ENCODE data around the gene CASZ1.

CASZ1 gene

DNA sequence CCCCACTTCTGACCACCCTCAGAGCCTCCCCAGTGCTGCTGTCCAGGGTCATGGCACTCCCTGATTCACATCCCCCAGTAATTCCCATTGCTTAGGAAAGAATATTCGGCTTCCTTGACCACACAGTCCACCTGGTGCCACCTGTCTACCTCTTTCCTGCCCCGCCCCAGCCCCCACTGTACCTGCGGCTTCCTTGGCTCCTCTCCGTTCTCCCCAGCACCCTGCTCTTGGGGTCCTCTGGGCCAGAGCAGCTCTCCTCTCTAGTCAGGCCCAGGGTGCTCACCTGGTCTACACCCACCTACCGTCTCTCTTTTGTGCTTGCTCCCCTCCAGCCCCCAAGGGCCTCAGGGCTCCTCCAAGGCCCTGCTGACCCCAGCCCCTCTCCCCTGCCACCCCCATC is 179.1 kb downstream of the CASZ1 start:
- DNase-seq (ENCODE audit: insufficient read length, low spot score) (no peak), FAIRE-seq (no peak)
- no peak for TF ChIP-seq POU2F2 (IDR thresholded peaks at IDR 0.05; ENCODE audit: low read depth, low read length)
- TF ChIP-seq POLR2AphosphoS5 (IDR thresholded peaks at IDR 0.05; ENCODE audit: low read depth, low read length) = no peak
- TF ChIP-seq POLR2A (IDR thresholded peaks at IDR 0.05; ENCODE audit: low read depth, low read length) = no peak
- no peak for TF ChIP-seq TAF1 (IDR thresholded peaks at IDR 0.05; ENCODE audit: low read depth, low read length)
- no peak for TF ChIP-seq PAX5 (IDR thresholded peaks at IDR 0.05; ENCODE audit: insufficient read depth, low read length, severe bottlenecking)
- TF ChIP-seq SPI1 (IDR thresholded peaks at IDR 0.05; ENCODE audit: low read depth, low read length) = no peak

DNA sequence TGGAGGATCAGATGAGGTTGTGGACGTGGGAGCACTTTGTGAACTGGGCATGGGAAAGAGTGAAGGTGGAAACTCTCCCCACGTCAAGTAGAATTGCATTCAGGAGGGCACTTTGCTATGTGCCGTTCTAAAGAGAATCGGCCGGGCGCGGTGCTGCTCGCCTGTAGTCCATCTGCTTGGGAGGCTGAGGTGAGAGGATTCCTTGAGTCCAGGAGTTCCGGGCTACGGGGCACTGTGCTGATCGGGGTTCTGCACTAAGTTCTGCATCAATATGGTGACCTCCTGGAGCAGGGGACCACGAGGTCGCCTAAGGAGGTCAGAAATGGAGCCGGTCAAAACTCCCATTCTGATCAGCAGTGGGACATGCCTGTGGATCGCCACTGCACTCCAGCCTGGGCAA is 179.8 kb downstream of the CASZ1 start:
- no peak for TF ChIP-seq PAX5 (IDR thresholded peaks at IDR 0.05; ENCODE audit: insufficient read depth, low read length, severe bottlenecking)
- no peak for TF ChIP-seq POU2F2 (IDR thresholded peaks at IDR 0.05; ENCODE audit: low read depth, low read length)
- no peak for TF ChIP-seq POLR2A (IDR thresholded peaks at IDR 0.05; ENCODE audit: low read depth, low read length)
- TF ChIP-seq TAF1 (IDR thresholded peaks at IDR 0.05; ENCODE audit: low read depth, low read length) = no peak
- TF ChIP-seq SPI1 (IDR thresholded peaks at IDR 0.05; ENCODE audit: low read depth, low read length) = no peak
- TF ChIP-seq POLR2AphosphoS5 (IDR thresholded peaks at IDR 0.05; ENCODE audit: low read depth, low read length) = no peak

DNA sequence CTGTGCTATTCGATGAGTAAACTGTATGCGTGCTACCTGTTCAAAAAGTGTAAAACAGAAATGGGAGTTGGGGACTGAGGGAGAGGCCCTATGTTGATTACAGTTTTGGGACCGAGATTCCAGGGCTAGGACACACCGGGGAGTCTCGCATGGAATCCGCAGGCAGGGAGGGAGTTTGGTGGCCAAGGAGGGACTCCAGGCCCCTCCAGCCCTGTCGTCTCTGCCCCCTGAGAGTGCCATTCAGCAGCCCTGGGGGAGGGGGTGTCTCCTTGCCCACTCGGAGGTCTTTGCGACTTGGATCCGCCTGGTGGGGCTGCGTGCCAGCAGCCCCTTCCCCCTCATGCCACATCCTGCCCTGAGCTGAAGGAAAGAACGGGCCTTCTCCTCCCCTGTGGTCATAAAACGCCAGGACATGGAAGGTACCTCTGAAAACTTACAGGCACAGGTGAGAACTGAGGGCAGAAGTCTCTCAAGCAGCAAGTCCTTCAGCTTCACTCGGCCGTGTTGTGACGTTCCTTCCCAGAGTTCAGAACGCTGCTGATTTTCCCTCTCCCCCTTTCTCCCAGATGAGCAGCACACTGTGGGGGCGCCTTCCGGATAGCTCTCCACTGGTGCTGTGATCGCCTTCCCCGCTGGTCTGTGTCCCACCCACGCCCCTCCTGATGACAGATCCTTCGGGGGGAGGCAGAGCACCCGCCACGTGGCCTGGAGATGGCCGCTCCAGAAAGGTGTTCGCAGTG is 180.3 kb downstream of the CASZ1 start:
- DNase-seq (ENCODE audit: insufficient read length, low spot score) = no peak
- TF ChIP-seq PAX5 (IDR thresholded peaks at IDR 0.05; ENCODE audit: insufficient read depth, low read length, severe bottlenecking) = no peak
- TF ChIP-seq POU2F2 (IDR thresholded peaks at IDR 0.05; ENCODE audit: low read depth, low read length) = no peak
- no peak for TF ChIP-seq SPI1 (IDR thresholded peaks at IDR 0.05; ENCODE audit: low read depth, low read length)
- no peak for TF ChIP-seq TAF1 (IDR thresholded peaks at IDR 0.05; ENCODE audit: low read depth, low read length)
- TF ChIP-seq POLR2AphosphoS5 (IDR thresholded peaks at IDR 0.05; ENCODE audit: low read depth, low read length) = no peak
- no peak for TF ChIP-seq POLR2A (IDR thresholded peaks at IDR 0.05; ENCODE audit: low read depth, low read length)
- no peak for FAIRE-seq

More for the DNA sequence above, 179.8 kb downstream of the CASZ1 start:
- FAIRE-seq (no peak), DNase-seq (ENCODE audit: insufficient read length, low spot score) (no peak)

DNA sequence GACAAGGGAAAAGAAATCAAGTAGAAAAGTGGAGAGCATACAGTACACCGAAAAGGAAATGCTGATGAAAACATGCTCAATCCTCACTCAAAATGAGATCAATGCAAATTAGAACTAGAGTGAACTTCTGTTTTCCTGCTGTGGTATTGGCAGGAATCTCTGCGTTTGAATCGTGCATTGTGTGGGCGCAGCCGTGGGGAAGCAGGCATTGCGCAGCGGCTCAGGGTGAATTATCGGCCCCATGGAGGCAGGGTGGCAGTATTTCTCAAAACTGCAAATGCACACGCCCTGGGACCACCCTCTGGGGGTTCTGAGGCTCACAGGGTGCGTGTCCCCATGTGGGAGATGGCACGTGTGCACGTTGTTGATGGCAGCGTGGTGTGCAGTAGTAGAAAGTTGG is 181.1 kb downstream of the CASZ1 start:
- no peak for FAIRE-seq
- TF ChIP-seq PAX5 (IDR thresholded peaks at IDR 0.05; ENCODE audit: insufficient read depth, low read length, severe bottlenecking) (no peak), SPI1 (IDR thresholded peaks at IDR 0.05; ENCODE audit: low read depth, low read length) (no peak), TAF1 (IDR thresholded peaks at IDR 0.05; ENCODE audit: low read depth, low read length) (no peak), POLR2A (IDR thresholded peaks at IDR 0.05; ENCODE audit: low read depth, low read length) (no peak), POU2F2 (IDR thresholded peaks at IDR 0.05; ENCODE audit: low read depth, low read length) (no peak), POLR2AphosphoS5 (IDR thresholded peaks at IDR 0.05; ENCODE audit: low read depth, low read length) (no peak)
- no peak for DNase-seq (ENCODE audit: insufficient read length, low spot score)

DNA sequence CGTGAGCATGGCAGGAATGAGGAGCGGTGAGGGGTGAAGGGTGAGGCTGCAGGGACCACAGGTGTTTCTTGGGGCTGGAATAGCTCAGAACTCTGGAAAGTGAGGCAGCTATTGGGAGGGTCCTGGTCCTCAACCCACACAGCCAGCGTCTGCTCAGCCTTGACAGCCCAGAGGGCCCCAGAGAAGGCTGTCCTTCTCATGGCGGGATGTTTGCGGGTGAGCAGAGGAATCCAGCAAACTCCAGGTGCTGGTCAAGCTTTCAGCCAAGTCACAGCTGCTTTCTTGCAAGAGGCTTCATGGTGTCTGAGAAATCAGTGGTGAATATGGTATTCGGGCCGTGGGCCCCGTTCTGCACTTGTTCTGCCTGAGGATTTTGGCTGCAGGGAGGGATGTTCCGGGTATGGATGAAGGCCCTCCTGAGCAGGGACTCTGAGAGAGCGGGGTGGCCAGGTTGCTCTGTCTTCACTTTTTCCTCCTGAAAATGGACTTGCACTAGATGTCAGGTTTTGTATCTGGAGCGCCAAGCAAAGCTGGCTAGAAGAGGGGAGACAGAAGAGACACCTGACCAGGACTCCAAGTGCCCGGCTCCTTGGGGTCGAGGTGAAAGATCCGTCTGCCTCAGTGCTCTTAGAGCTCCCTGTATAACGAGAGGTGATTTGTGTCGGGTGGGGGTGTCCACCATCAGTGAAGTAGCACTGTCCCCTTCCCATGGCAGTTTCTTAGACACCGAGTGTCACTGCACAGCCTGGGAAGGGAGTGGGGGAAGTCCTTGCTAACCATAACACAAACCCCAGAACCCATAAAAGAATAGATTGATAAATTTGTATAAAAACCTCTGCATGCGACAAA is 181.8 kb downstream of the CASZ1 start:
- no peak for DNase-seq (ENCODE audit: insufficient read length, low spot score)
- no peak for FAIRE-seq
- TF ChIP-seq TAF1 (IDR thresholded peaks at IDR 0.05; ENCODE audit: low read depth, low read length) (no peak), PAX5 (IDR thresholded peaks at IDR 0.05; ENCODE audit: insufficient read depth, low read length, severe bottlenecking) (no peak), POLR2AphosphoS5 (IDR thresholded peaks at IDR 0.05; ENCODE audit: low read depth, low read length) (no peak), POU2F2 (IDR thresholded peaks at IDR 0.05; ENCODE audit: low read depth, low read length) (no peak), POLR2A (IDR thresholded peaks at IDR 0.05; ENCODE audit: low read depth, low read length) (no peak), SPI1 (IDR thresholded peaks at IDR 0.05; ENCODE audit: low read depth, low read length) (no peak)

DNA sequence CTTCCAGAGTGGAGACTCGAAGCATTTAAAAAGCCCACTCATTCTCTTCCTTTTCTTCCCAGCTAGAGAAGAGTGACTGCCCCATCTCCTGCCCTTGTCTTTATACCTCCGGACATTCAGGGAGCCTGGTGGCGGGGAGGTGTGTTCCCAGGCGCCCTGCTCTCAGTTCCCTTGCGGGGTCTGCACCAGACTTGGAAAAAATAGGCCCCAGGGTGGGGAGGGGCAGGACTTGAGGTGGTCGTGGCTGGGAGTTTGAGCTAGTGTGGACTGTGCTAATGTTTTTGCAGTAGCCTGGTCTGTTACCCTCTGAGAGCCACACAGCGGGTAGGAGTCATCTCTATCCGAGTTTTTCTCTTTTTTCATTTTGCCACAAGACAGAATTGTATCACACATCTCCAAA is 182.6 kb downstream of the CASZ1 start:
- no peak for TF ChIP-seq TAF1 (IDR thresholded peaks at IDR 0.05; ENCODE audit: low read depth, low read length)
- no peak for TF ChIP-seq POU2F2 (IDR thresholded peaks at IDR 0.05; ENCODE audit: low read depth, low read length)
- TF ChIP-seq POLR2AphosphoS5 (IDR thresholded peaks at IDR 0.05; ENCODE audit: low read depth, low read length) = no peak
- no peak for TF ChIP-seq SPI1 (IDR thresholded peaks at IDR 0.05; ENCODE audit: low read depth, low read length)
- TF ChIP-seq POLR2A (IDR thresholded peaks at IDR 0.05; ENCODE audit: low read depth, low read length) = no peak
- TF ChIP-seq PAX5 (IDR thresholded peaks at IDR 0.05; ENCODE audit: insufficient read depth, low read length, severe bottlenecking) = no peak
- DNase-seq (ENCODE audit: insufficient read length, low spot score) (no peak), FAIRE-seq (no peak)

GRCh38 chr1:10613340-10613739 is 183.1 kb downstream of the CASZ1 start:
- DNase-seq (ENCODE audit: insufficient read length, low spot score) (no peak), FAIRE-seq (no peak)
- TF ChIP-seq PAX5 (IDR thresholded peaks at IDR 0.05; ENCODE audit: insufficient read depth, low read length, severe bottlenecking) (no peak), POU2F2 (IDR thresholded peaks at IDR 0.05; ENCODE audit: low read depth, low read length) (no peak), POLR2AphosphoS5 (IDR thresholded peaks at IDR 0.05; ENCODE audit: low read depth, low read length) (no peak)

- TF ChIP-seq POLR2A (IDR thresholded peaks at IDR 0.05; ENCODE audit: low read depth, low read length) (no peak), POLR2AphosphoS5 (IDR thresholded peaks at IDR 0.05; ENCODE audit: low read depth, low read length) (no peak), POU2F2 (IDR thresholded peaks at IDR 0.05; ENCODE audit: low read depth, low read length) (no peak), SPI1 (IDR thresholded peaks at IDR 0.05; ENCODE audit: low read depth, low read length) (no peak), PAX5 (IDR thresholded peaks at IDR 0.05; ENCODE audit: insufficient read depth, low read length, severe bottlenecking) (no peak), TAF1 (IDR thresholded peaks at IDR 0.05; ENCODE audit: low read depth, low read length) (no peak)
- FAIRE-seq (no peak), DNase-seq (ENCODE audit: insufficient read length, low spot score) (no peak)
These were observed 183.8 kb downstream of the CASZ1 start for GRCh38 chr1:10612436-10613160.
